ENCODE data around the gene CLIP2. TPM values are rescaled to one million over a fixed set of nuclear protein-coding genes. Genes with fewer than 3 reads are reported as not detected.

Gene CLIP2
- polyA plus RNA-seq, 3 donors = 1.1 to 5.2 (median 1.3) TPM

DNA sequence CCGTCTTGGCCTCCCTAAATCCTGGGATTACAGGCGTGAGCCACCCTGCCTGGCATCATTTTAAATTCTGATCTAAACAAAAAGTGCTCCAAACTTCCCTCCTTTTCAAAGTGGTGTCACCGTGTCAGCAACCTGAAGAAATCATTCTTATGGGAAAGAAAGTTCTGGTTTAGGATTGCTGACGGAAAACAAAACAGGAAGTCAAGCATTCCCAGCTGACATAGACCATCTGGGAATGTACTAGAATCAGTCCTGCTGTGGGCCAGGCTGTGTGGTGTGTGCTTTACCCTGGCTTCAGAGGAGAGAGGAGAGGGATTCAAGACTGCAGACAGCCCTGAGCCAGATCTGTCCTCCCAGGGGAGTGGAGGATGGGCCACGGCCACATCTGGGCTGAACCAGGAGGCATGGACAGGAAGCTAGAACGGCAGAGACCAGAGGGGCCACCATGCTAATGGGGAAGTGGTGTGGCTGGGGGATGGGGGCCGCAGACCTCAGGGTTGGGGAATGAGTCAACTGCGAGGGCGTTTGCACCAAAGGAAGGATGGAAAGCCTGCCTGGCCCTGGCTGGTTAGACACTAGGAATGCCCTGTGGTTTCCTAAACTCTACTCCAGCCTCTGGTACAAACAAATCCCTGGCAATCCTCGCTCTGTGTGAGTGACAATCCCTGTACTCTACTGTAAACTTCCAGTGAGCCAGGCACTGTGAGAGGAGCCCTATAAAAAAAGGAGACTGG lies 16.7 kb upstream of the CLIP2 start:
- Histone ChIP-seq H3K9ac (ENCODE audit: insufficient read depth, low read length, poor library complexity, severe bottlenecking) (peak overlapping the region; percentile 34), H3K4me1 (ENCODE audit: control insufficient read depth in 1 of 2, insufficient read depth in 2 of 2, low read length in 2 of 2) (peaks cover 28 to 34% of the 10 kb centered on the region in 2 donors), H3K4me3 (replicated peaks in 1 of 3; ENCODE audit: low read depth in 2 of 3, low read length in 3 of 3) (peak overlapping the region; percentile 22 to 62 (median 31)), H3K4me2 (replicated peaks; ENCODE audit: extremely low read depth, low read length, poor library complexity, severe bottlenecking) (peak overlapping the region; percentile 71), H3K79me2 (ENCODE audit: insufficient read depth, low read length) (no peaks in the 10 kb centered on the region), H3K27me3 (ENCODE audit: control insufficient read depth in 2 of 2, insufficient read depth in 2 of 2, low read length in 2 of 2) (no peaks in the 10 kb centered on the region), H2AFZ (ENCODE audit: insufficient read depth, low read depth, low read length, poor library complexity, severe bottlenecking) (peak overlapping the region; percentile 76), H3K9me3 (replicated peaks in 1 of 2; ENCODE audit: control insufficient read depth in 1 of 2, insufficient read depth in 1 of 2, low read length in 2 of 2) (no peaks in the 10 kb centered on the region), H3K27ac (ENCODE audit: low read depth in 1 of 2, low read length in 2 of 2) (peak overlapping the region; percentile 39 to 81), H3K36me3 (replicated peaks in 1 of 2; ENCODE audit: control insufficient read depth in 1 of 2, insufficient read depth in 2 of 2, low read length in 2 of 2) (no peaks in the 10 kb centered on the region), H4K20me1 (ENCODE audit: insufficient read depth, low read length) (no peaks in the 10 kb centered on the region)
- Mint-ChIP-seq H3K27me3 (ENCODE audit: low read depth in 3 of 3) (peaks cover 0 to 3% (median 3%) of the 10 kb centered on the region in 3 donors), H3K36me3 (no peaks in the 10 kb centered on the region), H3K4me3 (peak overlapping the region; percentile 73 to 89), H3K27ac (peak overlapping the region; percentile 85 to 95 (median 93)), H3K9me3 (peaks cover 0 to 4% (median 0%) of the 10 kb centered on the region in 7 donors), H3K4me1 (peaks cover 30% of the 10 kb centered on the region)
- peak; percentile 83 to 90 (median 90) for DNase-seq
- WGBS (ENCODE audit: insufficient coverage) = 0% methylated on average over 4 of the region's 10 CpGs
- TF ChIP-seq, protein P1, sequence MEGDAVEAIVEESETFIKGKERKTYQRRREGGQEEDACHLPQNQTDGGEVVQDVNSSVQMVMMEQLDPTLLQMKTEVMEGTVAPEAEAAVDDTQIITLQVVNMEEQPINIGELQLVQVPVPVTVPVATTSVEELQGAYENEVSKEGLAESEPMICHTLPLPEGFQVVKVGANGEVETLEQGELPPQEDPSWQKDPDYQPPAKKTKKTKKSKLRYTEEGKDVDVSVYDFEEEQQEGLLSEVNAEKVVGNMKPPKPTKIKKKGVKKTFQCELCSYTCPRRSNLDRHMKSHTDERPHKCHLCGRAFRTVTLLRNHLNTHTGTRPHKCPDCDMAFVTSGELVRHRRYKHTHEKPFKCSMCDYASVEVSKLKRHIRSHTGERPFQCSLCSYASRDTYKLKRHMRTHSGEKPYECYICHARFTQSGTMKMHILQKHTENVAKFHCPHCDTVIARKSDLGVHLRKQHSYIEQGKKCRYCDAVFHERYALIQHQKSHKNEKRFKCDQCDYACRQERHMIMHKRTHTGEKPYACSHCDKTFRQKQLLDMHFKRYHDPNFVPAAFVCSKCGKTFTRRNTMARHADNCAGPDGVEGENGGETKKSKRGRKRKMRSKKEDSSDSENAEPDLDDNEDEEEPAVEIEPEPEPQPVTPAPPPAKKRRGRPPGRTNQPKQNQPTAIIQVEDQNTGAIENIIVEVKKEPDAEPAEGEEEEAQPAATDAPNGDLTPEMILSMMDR (IDR thresholded peaks at IDR 0.05) = no peak
- intact Hi-C loops (cut with micrococcal nuclease) = no loop called here

DNA sequence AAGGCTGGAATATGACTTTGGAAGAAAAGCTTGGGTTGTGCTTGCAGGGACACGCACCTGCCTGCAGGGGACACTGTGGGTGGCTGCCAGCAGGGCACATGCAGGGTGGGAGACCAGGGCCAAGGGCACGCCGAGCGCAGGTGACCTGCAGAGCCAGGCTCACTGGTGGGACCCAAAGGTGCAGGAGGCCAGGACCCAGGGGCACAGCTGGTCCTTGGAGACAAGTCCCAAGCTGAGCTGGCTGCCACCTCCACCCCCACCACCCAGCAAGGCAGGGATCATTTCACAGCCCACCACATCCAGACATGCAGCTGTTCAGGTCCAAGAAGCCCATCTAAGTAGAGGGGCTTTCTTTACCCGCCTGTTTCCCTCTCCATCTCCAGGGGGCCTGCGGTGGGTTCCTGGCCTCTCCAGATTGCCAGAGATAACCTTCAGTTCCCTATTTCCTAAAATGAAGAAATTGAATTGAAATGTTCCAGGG lies 13.8 kb upstream of the CLIP2 start:
- peaks cover 0 to 4% (median 0%) of the 10 kb centered on the region in 7 donors for H3K9me3 Mint-ChIP-seq
- no peak overlapping the region for H3K27ac ChIP-seq (ENCODE audit: low read depth in 1 of 2, low read length in 2 of 2)
- H3K27ac Mint-ChIP-seq = peak overlapping the region in 2 of 7 donors; percentile 2 to 30
- H3K4me3 ChIP-seq (replicated peaks in 1 of 3; ENCODE audit: low read depth in 2 of 3, low read length in 3 of 3) = no peak overlapping the region
- peaks cover 32% of the 10 kb centered on the region for H3K4me1 Mint-ChIP-seq
- intact Hi-C loops (cut with micrococcal nuclease) = loop anchor here in 1 of 2 donors (2.0 kb wide), 1 partner anchor 69 kb away; no protein-coding TSS in a partner anchor
- H3K4me3 Mint-ChIP-seq = no peak overlapping the region
- no peaks in the 10 kb centered on the region for H3K79me2 ChIP-seq (ENCODE audit: insufficient read depth, low read length)
- H3K4me1 ChIP-seq (ENCODE audit: control insufficient read depth in 1 of 2, insufficient read depth in 2 of 2, low read length in 2 of 2) = peaks cover 28 to 30% of the 10 kb centered on the region in 2 donors
- H3K4me2 ChIP-seq (replicated peaks; ENCODE audit: extremely low read depth, low read length, poor library complexity, severe bottlenecking) = no peak overlapping the region
- no peaks in the 10 kb centered on the region for H4K20me1 ChIP-seq (ENCODE audit: insufficient read depth, low read length)
- no peak overlapping the region for H2AFZ ChIP-seq (ENCODE audit: insufficient read depth, low read depth, low read length, poor library complexity, severe bottlenecking)
- peak in 1 of 3 donors; percentile 15 for DNase-seq
- no peaks in the 10 kb centered on the region for H3K9me3 ChIP-seq (replicated peaks in 1 of 2; ENCODE audit: control insufficient read depth in 1 of 2, insufficient read depth in 1 of 2, low read length in 2 of 2)
- no peaks in the 10 kb centered on the region for H3K36me3 Mint-ChIP-seq
- H3K27me3 Mint-ChIP-seq (ENCODE audit: low read depth in 3 of 3) = peaks cover 0 to 5% (median 0%) of the 10 kb centered on the region in 3 donors
- 60% methylated on average over 4 of the region's 6 CpGs for WGBS (ENCODE audit: insufficient coverage)
- no peaks in the 10 kb centered on the region for H3K36me3 ChIP-seq (replicated peaks in 1 of 2; ENCODE audit: control insufficient read depth in 1 of 2, insufficient read depth in 2 of 2, low read length in 2 of 2)
- no peaks in the 10 kb centered on the region for H3K27me3 ChIP-seq (ENCODE audit: control insufficient read depth in 2 of 2, insufficient read depth in 2 of 2, low read length in 2 of 2)
- TF ChIP-seq, protein P1 (IDR thresholded peaks at IDR 0.05) = peak; percentile 58
- no peak overlapping the region for H3K9ac ChIP-seq (ENCODE audit: insufficient read depth, low read length, poor library complexity, severe bottlenecking)

Measured in CD14-positive monocyte (primary cell).